HepG2 (cell line): Measurements from ENCODE around the gene RPA1. TPM values are rescaled to one million over a fixed set of nuclear protein-coding genes. Genes with fewer than 3 reads are reported as not detected.

ENCODE experiments used
- ATAC-seq: fragments of 200-7000 bp; cut with Tn5 transposase; 3 replicates; pipeline ENCODE4 v1.9.1; 2020; ENCODE audit warnings: mild to moderate bottlenecking, moderate library complexity
- BruUV-seq: library from RNA; stranded (reverse); fragments of 400-500 nt; replicated peaks from 2 replicates; lab custom pipeline; 2021; lab: Mats Ljungman, UMichigan
- CTCF ChIA-PET: fragments of 300-600 bp; formaldehyde crosslinking; extraction: SDS; loops from one replicate; lab custom pipeline; 2021; ENCODE audit warnings: low total read pairs, inconsistent platforms, low intra/inter-chr PET ratio; lab: Yijun Ruan, JAX
- POLR2A ChIA-PET: fragments of 350-600 bp; sonication (Branson Sonifier 250); formaldehyde crosslinking; loops from one replicate; lab custom pipeline; 2020; ENCODE audit warnings: antibody characterized with exemption, inconsistent platforms; lab: Yijun Ruan, JAX
- DNase-seq: peaks from one replicate; pipeline ENCODE4 v3.0.0-alpha.2; 2015; ENCODE audit warnings: low spot score
- FAIRE-seq: peaks from 3 replicates; lab custom pipeline; 2011; peaks lifted over from hg19 to GRCh38; lab: Jason Lieb, UNC
- H2AFZ ChIP-seq: one replicate; pipeline ENCODE4 v1.6.1; 2011; ENCODE audit warnings: low read length, inconsistent platforms
- H3K27ac ChIP-seq: fragments of 300-600 bp; 3 replicates; pipeline ENCODE4 v1.8.0; 2011; ENCODE audit warnings: mixed run types, mild to moderate bottlenecking, mixed read lengths, low read length, inconsistent platforms; ENCODE audit not compliant: insufficient read depth; ENCODE audit errors: extremely low read length
- H3K27me3 ChIP-seq, 2 experiments: fragments of 200-600 bp in 1 of 2; 2 replicates in 1 of 2; 3 replicates in 1 of 2; pipeline versions ENCODE4 v1.6.0 to v1.8.0; 2011; ENCODE audit warnings: low read length in 2 of 2, mild to moderate bottlenecking in 2 of 2, moderate library complexity in 2 of 2, inconsistent platforms in 1 of 2; ENCODE audit not compliant: insufficient read depth in 2 of 2, control insufficient read depth in 1 of 2
- H3K36me3 ChIP-seq, 2 experiments: fragments of 200-600 bp in 1 of 2; replicated peaks in 1 of 2; 2 replicates in 1 of 2; 3 replicates in 1 of 2; pipeline versions ENCODE4 v1.5.1 to v1.8.0; 2011; ENCODE audit warnings: low read length in 2 of 2, inconsistent platforms in 1 of 2; ENCODE audit not compliant: insufficient read depth in 2 of 2, control insufficient read depth in 1 of 2
- H3K4me1 ChIP-seq: 2 replicates; pipeline ENCODE4 v1.5.1; 2012; ENCODE audit warnings: low read length, inconsistent platforms; ENCODE audit not compliant: insufficient read depth
- H3K4me2 ChIP-seq: 2 replicates; pipeline ENCODE4 v1.6.0; 2011; ENCODE audit warnings: low read depth, low read length, inconsistent platforms
- H3K4me3 ChIP-seq, 3 experiments: fragments of 200-600 bp in 1 of 3; sonication (generic), shearing (Covaris generic) in 1 of 3; replicated peaks in 1 of 3; 2 replicates each; pipeline ENCODE4 v1.5.1; 2011 to 2016; ENCODE audit warnings: low read length in 3 of 3, inconsistent platforms in 2 of 3, low read depth in 2 of 3, mild to moderate bottlenecking in 2 of 3, control low read depth in 1 of 3, mixed read lengths in 1 of 3; ENCODE audit not compliant: insufficient read depth in 1 of 3
- H3K79me2 ChIP-seq: one replicate; pipeline ENCODE4 v1.6.1; 2011; ENCODE audit warnings: low read length, inconsistent platforms; ENCODE audit not compliant: insufficient read depth
- H3K9ac ChIP-seq: 2 replicates; pipeline ENCODE4 v1.6.0; 2011; ENCODE audit warnings: mild to moderate bottlenecking, low read depth, low read length, inconsistent platforms; ENCODE audit not compliant: insufficient read depth
- H3K9me3 ChIP-seq: 2 replicates; pipeline ENCODE4 v1.5.1; 2012; ENCODE audit warnings: mild to moderate bottlenecking, low read length
- H4K20me1 ChIP-seq: 2 replicates; pipeline ENCODE4 v1.6.0; 2011; ENCODE audit warnings: inconsistent platforms, mild to moderate bottlenecking, low read length, moderate library complexity; ENCODE audit not compliant: insufficient read depth
- FOXK1 ChIP-seq: sonication (generic); formaldehyde crosslinking; IDR thresholded peaks from 2 replicates; pipeline ENCODE4 v1.4.0; 2020; ENCODE audit warnings: low read depth, missing genetic modification reagents, borderline replicate concordance
- HNF1A ChIP-seq, 2 experiments: sonication (generic) in 1 of 2; formaldehyde crosslinking in 1 of 2; IDR thresholded peaks; 2 replicates each; pipeline versions ENCODE4 v1.4.0 to v1.6.1; 2016 to 2020; ENCODE audit warnings: borderline replicate concordance in 1 of 2, low read depth in 1 of 2, mild to moderate bottlenecking in 1 of 2, missing genetic modification reagents in 1 of 2
- KLF13 ChIP-seq: sonication (generic); formaldehyde crosslinking; IDR thresholded peaks from 2 replicates; pipeline ENCODE4 v1.4.0; 2020; ENCODE audit warnings: mild to moderate bottlenecking, missing genetic modification reagents
- LCORL ChIP-seq, 2 experiments: fragments of 450-650 bp in 1 of 2; sonication (generic) in 1 of 2; formaldehyde crosslinking in 1 of 2; IDR thresholded peaks; 2 replicates each; pipeline versions ENCODE4 v1.5.0 to v1.6.1; 2017 to 2020; ENCODE audit warnings: antibody characterized with exemption in 1 of 2, missing genetic modification reagents in 1 of 2
- MLLT10 ChIP-seq: sonication (generic); formaldehyde crosslinking; IDR thresholded peaks from 2 replicates; pipeline ENCODE4 v1.4.0; 2020; ENCODE audit warnings: missing genetic modification reagents
- SATB2 ChIP-seq: sonication (generic); formaldehyde crosslinking; IDR thresholded peaks from 2 replicates; pipeline ENCODE4 v1.5.0; 2020; ENCODE audit warnings: missing genetic modification reagents
- SIN3B ChIP-seq: fragments of 150-350 bp; IDR thresholded peaks from 2 replicates; pipeline ENCODE4 v1.6.1; 2014; ENCODE audit warnings: low read length
- TBL1XR1 ChIP-seq: fragments of 150-350 bp; IDR thresholded peaks from 2 replicates; pipeline ENCODE4 v1.6.1; 2014; ENCODE audit warnings: borderline replicate concordance, low read length; ENCODE audit not compliant: partially characterized antibody
- ZBTB37 ChIP-seq: sonication (generic); formaldehyde crosslinking; IDR thresholded peaks from 2 replicates; pipeline ENCODE4 v1.4.0; 2020; ENCODE audit warnings: mild to moderate bottlenecking, missing genetic modification reagents
- ZMAT3 ChIP-seq: sonication (generic); formaldehyde crosslinking; conservative IDR thresholded peaks from 2 replicates; pipeline ENCODE4 v1.7.0; 2021; ENCODE audit warnings: missing genetic modification reagents
- ZNF275 ChIP-seq: sonication (generic); formaldehyde crosslinking; IDR thresholded peaks from 2 replicates; pipeline ENCODE4 v1.8.0; 2022; ENCODE audit warnings: missing genetic modification reagents, mild to moderate bottlenecking, inconsistent platforms, borderline replicate concordance
- ZNF326 ChIP-seq: sonication (generic); formaldehyde crosslinking; IDR thresholded peaks from 2 replicates; pipeline ENCODE4 v1.4.0; 2020; ENCODE audit warnings: missing genetic modification reagents, borderline replicate concordance
- ZNF562 ChIP-seq: sonication (generic); formaldehyde crosslinking; IDR thresholded peaks from 2 replicates; pipeline ENCODE4 v1.8.0; 2022; ENCODE audit warnings: missing genetic modification reagents, borderline replicate concordance
- ZNF616 ChIP-seq: sonication (generic); formaldehyde crosslinking; IDR thresholded peaks from 2 replicates; pipeline ENCODE4 v1.5.0; 2020; ENCODE audit warnings: low read depth, mild to moderate bottlenecking, missing genetic modification reagents
- ZNF740 ChIP-seq: sonication (generic); formaldehyde crosslinking; IDR thresholded peaks from 2 replicates; pipeline ENCODE4 v1.4.0; 2020; ENCODE audit warnings: missing genetic modification reagents
- WGBS: methylation state at CpG from one replicate; pipeline ENCODE4 v1.1.6; 2017; ENCODE audit warnings: low lambda C conversion rate; 5-methylcytosine and 5-hydroxymethylcytosine counted together
- in situ Hi-C: cut with HindIII; loops from 2 replicates; pipeline ENCODE4 v1.10.0; 2017; ENCODE audit warnings: low pct_unique_long_range_greater_than_20kb; ENCODE audit not compliant: extremely low pct_ligation_motif_present
- intact Hi-C: fragments of 100-400 bp; cut with micrococcal nuclease; formaldehyde crosslinking; loops from one replicate; pipeline ENCODE4 v1.10.0; 2022; ENCODE audit not compliant: unreplicated experiment
- polyA plus RNA-seq, 8 experiments: library from polyadenylated mRNA; depleted of rRNA in 3 of 8; stranded (reverse) in 7 of 8; unstranded in 1 of 8; fragments of >200 nt; fragmentation: Illumina TruSeq in 4 of 8; extraction: Trizol in 4 of 8; gene quantifications; 2 replicates each; pipeline versions ENCODE4 v1.2.1 to v1.2.3, GENCODE V29; 2011 to 2016; ENCODE audit warnings: low read depth in 4 of 8, missing spikeins in 1 of 8, mixed read lengths in 1 of 8; ENCODE audit not compliant: insufficient read depth in 1 of 8
- total RNA-seq, 5 experiments: library from RNA; depleted of rRNA; stranded (reverse); fragments of >200 nt; fragmentation: Illumina TruSeq; extraction: Trizol; gene quantifications; 2 replicates each; pipeline ENCODE4 v1.2.3, GENCODE V29; 2016; ENCODE audit warnings: low read depth in 1 of 5

RPA1 gene
- total and polyA plus RNA-seq, 2 of the 13 experiments (the other 11 are each of a cell fraction or from before 2014, with no cell fraction given), result 13.9 to 37.6 TPM

- TF ChIP-seq ZNF275 (CRISPR knock-in tag), result no peak
- no peak for TF ChIP-seq ZNF616
- TF ChIP-seq SIN3B, result no peak
- TF ChIP-seq FOXK1, result no peak
- TF ChIP-seq ZNF740 (CRISPR knock-in tag), result no peak
Measured at GRCh38 chr17:1940810-1941185, 111.0 kb downstream of the RPA1 start (continued).

- peaks cover 15 to 61% of the 10 kb centered on the region in 2 experiments; a peak in 4 of 5 replicates for H3K27me3 ChIP-seq
- ChIA-PET CTCF (no interaction called here), POLR2A (no interaction called here)
- H4K20me1 ChIP-seq, result no peaks in the 10 kb centered on the region; the same call in 1 of the 2 replicates
- WGBS, result 37% methylated on average over 9 of the region's 23 CpGs
- in situ Hi-C loops, result no loop called here
- H3K36me3 ChIP-seq, result no peaks in the 10 kb centered on the region
- ATAC-seq (no peak), FAIRE-seq (no peak), DNase-seq (no peak)
- H3K9me3 ChIP-seq, result no peaks in the 10 kb centered on the region
- intact Hi-C loops, result loop anchor here (1.0 kb wide), 1 partner anchor 11 kb away; no protein-coding TSS in a partner anchor
- no peak overlapping the region for H2AFZ ChIP-seq
- H3K4me1 ChIP-seq, result peaks cover 10% of the 10 kb centered on the region
- no peak overlapping the region for H3K9ac ChIP-seq
- no peaks in the 10 kb centered on the region for H3K79me2 ChIP-seq
- no peak overlapping the region for H3K27ac ChIP-seq
- no peak overlapping the region for H3K4me2 ChIP-seq
- no TSS peak for BruUV-seq
- H3K4me3 ChIP-seq, result no peak overlapping the region
- no peak for TF ChIP-seq LCORL (IDR thresholded peaks at IDR 0.05)
- TF ChIP-seq LCORL (CRISPR knock-in tag; IDR thresholded peaks at IDR 0.05), result no peak
- TF ChIP-seq ZNF326 (CRISPR knock-in tag), result no peak
- no peak for TF ChIP-seq SATB2
- no peak for TF ChIP-seq MLLT10 (CRISPR knock-in tag)
- no peak for TF ChIP-seq TBL1XR1
- TF ChIP-seq ZNF562 (CRISPR knock-in tag), result no peak
- TF ChIP-seq ZMAT3 (CRISPR knock-in tag), result no peak
- TF ChIP-seq HNF1A (IDR thresholded peaks at IDR 0.05; ENCODE audit: low read depth), result no peak
- no peak for TF ChIP-seq HNF1A (CRISPR knock-in tag; IDR thresholded peaks at IDR 0.05; ENCODE audit: borderline replicate concordance)
- no peak for TF ChIP-seq KLF13 (CRISPR knock-in tag)
- no peak for TF ChIP-seq ZBTB37 (CRISPR knock-in tag)
Measured at GRCh38 chr17:1941272-1942065, 111.7 kb downstream of the RPA1 start.
